ENCODE data around the gene TMEM248. TPM values are rescaled to one million over a fixed set of nuclear protein-coding genes. Genes with fewer than 3 reads are reported as not detected.
"Not testable (repeated sequence)": the region's sequence is repeated elsewhere in the genome, so short reads cannot be mapped to it uniquely, and the experiment has no call there.

TMEM248 gene
- total and polyA plus RNA-seq, 8 donors = 15.9 to 64.0 (median 49.1) TPM

GRCh38 chr7:66883716-66884115 is 37.3 kb upstream of the TMEM248 start:
- 85 to 86% methylated on average over 7 of the region's 7 CpGs for WGBS, 2 donors

GRCh38 chr7:66884556-66884955 is 36.5 kb upstream of the TMEM248 start:
- H3K4me1 ChIP-seq; ATAC-seq; FAIRE-seq; H3K4me3 ChIP-seq; DNase-seq; intact Hi-C loops (cut with DNase I); H3K27ac ChIP-seq; H3K27me3 ChIP-seq; H3K9me3 ChIP-seq: not testable (repeated sequence)
- peaks cover 0 to 14% (median 0%) of the 10 kb centered on the region in 3 donors for H3K36me3 ChIP-seq

More at GRCh38 chr7:66883716-66884115, 37.3 kb upstream of the TMEM248 start:
- H3K9me3 ChIP-seq = no peaks in the 10 kb centered on the region
- H3K36me3 ChIP-seq = peaks cover 0 to 14% (median 0%) of the 10 kb centered on the region in 3 donors
- DNase-seq (no peak), FAIRE-seq (no peak), ATAC-seq (no peak)
- no peak overlapping the region for H3K27ac ChIP-seq
- no peaks in the 10 kb centered on the region for H3K4me1 ChIP-seq
- intact Hi-C loops (cut with DNase I) = no loop called here
- no peaks in the 10 kb centered on the region for H3K27me3 ChIP-seq
- no peak overlapping the region for H3K4me3 ChIP-seq
- no peak for TF ChIP-seq CTCF (IDR thresholded peaks at IDR 0.05)

GRCh38 chr7:66886152-66886551 is 34.9 kb upstream of the TMEM248 start:
- H3K36me3 ChIP-seq = peaks cover 0 to 9% (median 0%) of the 10 kb centered on the region in 3 donors
- TF ChIP-seq CTCF (IDR thresholded peaks at IDR 0.05) = no peak
- no peak for FAIRE-seq
- H3K4me3 ChIP-seq = no peak overlapping the region
- no peaks in the 10 kb centered on the region for H3K9me3 ChIP-seq
- no peaks in the 10 kb centered on the region for H3K4me1 ChIP-seq
- intact Hi-C loops (cut with DNase I) = no loop called here
- WGBS, 2 donors = 80 to 83% methylated on average over 4 of the region's 4 CpGs
- no peaks in the 10 kb centered on the region for H3K27me3 ChIP-seq
- no peak for DNase-seq
- no peak for ATAC-seq
- no peak overlapping the region for H3K27ac ChIP-seq

GRCh38 chr7:66888223-66888622 is 32.8 kb upstream of the TMEM248 start:
- H3K36me3 ChIP-seq; H3K27ac ChIP-seq; intact Hi-C loops (cut with DNase I); DNase-seq; ATAC-seq; FAIRE-seq; H3K4me1 ChIP-seq; H3K9me3 ChIP-seq; H3K4me3 ChIP-seq; H3K27me3 ChIP-seq: not testable (repeated sequence)
- 67 to 71% methylated on average over 3 of the region's 3 CpGs for WGBS, 2 donors

GRCh38 chr7:66894463-66895080 is 26.5 kb upstream of the TMEM248 start:
- Histone ChIP-seq H3K27ac (no peak overlapping the region), H3K27me3 (no peaks in the 10 kb centered on the region), H3K4me1 (no peaks in the 10 kb centered on the region), H3K4me3 (no peak overlapping the region), H3K9me3 (no peaks in the 10 kb centered on the region), H3K36me3 (peaks cover 0 to 4% (median 0%) of the 10 kb centered on the region in 3 donors)
- FAIRE-seq = no peak
- no peak for DNase-seq
- intact Hi-C loops (cut with DNase I) = no loop called here
- ATAC-seq = no peak
- WGBS, 2 donors = 79 to 83% methylated on average over 5 of the region's 5 CpGs
- no peak for TF ChIP-seq CTCF (IDR thresholded peaks at IDR 0.05)

GRCh38 chr7:66896441-66896840 is 24.6 kb upstream of the TMEM248 start:
- FAIRE-seq (no peak), ATAC-seq (no peak), DNase-seq (no peak)
- no peak for TF ChIP-seq CTCF (IDR thresholded peaks at IDR 0.05)
- intact Hi-C loops (cut with DNase I) = no loop called here
- H3K9me3 ChIP-seq = no peaks in the 10 kb centered on the region
- no peak overlapping the region for H3K27ac ChIP-seq
- peaks cover 0 to 4% (median 0%) of the 10 kb centered on the region in 3 donors for H3K36me3 ChIP-seq
- H3K4me1 ChIP-seq = no peaks in the 10 kb centered on the region
- H3K27me3 ChIP-seq = no peaks in the 10 kb centered on the region
- H3K4me3 ChIP-seq = no peak overlapping the region
- 80% methylated on average over 3 of the region's 3 CpGs for WGBS, 2 donors

All from pancreas (tissue), 10 donors.